Activated CD4-positive, CD25-positive, alpha-beta regulatory T cell treated with anti-CD3 and anti-CD28 coated beads, Interleukin-2, amount 50 U/mL, for 72 hours (primary cell): Measurements from ENCODE around the gene SMIM30.

Source experiments
- DNase-seq: peaks from one replicate; pipeline ENCODE4 v3.0.0; 2021

SMIM30 gene

DNA sequence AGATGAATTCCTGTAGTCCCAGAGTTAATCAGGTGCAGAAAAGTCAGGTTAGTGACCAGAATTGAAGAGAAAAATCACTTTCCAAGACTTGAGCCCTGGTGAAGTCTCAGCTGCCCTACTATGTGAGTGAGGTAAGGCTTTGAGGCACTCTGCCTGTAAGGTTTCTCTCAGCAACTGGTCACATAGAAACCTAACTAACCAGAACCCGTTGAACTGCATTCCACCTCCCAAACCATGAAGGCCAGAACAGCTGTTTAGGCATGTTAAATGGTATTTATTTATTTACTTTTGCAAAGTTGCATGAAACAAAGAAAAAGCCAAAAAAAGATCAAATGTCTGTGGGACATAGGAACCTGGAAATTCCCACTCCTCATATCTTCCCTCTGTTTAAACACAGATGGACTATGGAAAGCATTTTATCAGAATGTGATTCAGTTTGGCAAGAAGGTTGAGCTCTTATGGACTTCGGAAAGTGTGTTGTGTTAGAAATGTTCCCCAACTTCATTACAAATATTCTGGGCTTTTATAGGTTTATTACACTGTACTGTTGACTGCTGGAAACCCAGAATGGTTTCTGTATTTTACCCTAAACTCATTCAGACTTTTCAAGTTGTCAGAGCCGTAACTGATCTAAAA lies 19.0 kb downstream of the SMIM30 start:
- DNase-seq: no peak

DNA sequence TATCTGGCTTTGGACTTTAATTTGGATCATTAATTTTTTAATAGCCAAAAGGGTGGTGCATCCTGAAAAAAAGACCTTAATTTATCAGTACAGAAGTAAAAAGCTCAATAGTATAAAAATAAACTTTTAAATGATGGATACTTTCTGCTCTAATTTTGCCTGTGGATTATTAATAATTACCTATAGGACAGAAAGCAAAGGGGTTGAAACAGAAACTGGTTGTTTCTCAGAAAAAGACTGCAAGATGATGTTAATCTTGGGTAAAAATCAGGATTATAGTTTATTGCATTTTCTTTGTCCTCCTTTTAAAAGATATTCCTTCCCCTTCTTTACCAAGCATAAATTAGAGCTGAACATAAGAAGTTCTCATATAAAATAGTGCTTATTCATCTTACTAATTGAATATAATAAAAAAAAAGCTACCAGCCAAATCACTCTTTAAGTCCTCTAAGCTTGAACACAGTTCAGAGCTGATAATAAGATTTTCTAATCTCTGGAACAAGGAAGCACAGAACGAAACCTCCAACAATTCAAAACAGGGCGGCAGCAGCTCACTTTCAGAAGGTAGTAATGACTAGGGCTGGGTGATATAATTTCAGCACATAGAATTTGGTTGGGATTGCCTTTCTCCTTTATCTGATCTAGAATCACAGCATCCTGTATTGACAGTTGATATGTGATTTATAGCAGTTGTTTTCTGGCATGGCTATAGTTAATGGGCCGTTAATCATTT lies 23.7 kb downstream of the SMIM30 start:
- DNase-seq: no peak

DNA sequence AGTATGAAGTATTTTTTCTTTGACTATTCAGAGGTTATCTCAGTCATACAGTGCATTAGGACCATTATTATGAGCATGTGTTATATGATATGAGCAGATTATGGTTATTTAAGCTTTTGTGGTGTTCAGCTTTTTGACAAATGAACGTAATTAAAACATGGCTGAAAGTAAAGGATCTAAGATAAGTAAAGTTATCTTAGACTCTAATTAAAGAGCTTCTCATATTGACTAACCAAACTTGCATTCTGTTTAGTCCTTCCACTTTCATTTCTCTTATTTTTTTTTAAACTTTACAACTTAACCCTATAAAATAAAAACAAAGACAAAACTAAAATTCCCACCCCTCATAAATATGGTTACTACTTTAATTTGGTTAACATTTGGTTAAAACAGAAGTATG lies 24.8 kb downstream of the SMIM30 start:
- DNase-seq: no peak

DNA sequence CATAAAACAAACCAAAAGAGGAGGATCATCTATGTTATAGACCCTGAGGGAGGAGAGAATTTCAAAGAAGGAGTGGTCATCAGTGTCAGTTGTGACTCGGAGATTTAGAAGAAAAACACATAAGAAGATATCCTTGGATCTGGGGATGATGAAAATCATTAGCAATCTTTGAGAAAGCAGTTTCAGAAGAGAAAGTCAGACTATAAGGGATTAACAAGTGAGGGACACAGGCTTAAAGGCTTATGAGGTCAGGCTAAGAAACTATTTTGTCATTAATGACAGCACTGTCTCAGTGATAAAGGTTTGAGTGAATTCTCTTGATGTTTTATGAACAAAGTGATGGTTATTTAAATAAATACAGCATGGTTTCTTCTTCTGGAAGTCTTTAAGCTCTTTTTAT lies 25.6 kb downstream of the SMIM30 start:
- DNase-seq: no peak

DNA sequence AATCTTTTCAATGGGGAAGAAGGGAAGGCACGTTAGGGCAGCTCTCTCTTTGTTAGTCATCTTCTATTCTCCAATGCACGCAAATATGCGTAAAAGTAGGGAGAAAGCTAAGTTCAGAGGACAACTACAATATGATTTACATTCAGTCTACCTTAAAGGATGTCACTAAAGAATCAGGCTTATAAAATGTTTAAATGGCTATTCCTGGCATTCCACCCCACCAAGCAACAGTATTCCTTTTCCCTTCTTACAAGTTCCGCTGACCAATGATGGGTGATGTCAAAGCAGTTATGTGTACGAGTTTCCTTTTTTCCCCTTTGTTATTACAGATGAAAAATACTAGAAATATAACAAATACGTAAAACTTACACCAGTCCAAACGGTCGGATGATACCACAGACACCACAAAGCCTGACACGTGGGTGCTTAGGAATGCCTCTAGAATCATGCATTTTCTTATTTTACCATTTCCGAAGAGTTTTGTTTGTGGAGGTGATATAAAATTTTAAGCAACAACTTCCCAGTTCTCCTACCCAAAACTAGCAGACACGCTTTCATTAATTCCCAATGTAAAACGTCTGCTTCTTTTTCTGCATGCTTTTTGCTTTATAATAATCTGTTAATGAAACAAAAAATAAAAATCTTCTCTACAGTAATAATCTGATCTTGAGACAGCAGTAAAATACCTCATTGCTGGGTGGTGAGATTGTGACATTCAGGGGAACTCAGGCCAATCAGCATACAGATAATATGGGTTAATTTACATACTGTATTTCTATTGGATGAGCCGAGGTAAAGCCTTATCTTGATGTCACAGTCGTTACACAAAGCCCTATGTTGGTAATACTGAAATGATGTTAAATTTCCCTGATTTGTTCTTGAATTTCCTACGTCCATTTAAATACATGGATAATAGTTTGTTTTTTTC lies 31.0 kb downstream of the SMIM30 start:
- DNase-seq: no peak

DNA sequence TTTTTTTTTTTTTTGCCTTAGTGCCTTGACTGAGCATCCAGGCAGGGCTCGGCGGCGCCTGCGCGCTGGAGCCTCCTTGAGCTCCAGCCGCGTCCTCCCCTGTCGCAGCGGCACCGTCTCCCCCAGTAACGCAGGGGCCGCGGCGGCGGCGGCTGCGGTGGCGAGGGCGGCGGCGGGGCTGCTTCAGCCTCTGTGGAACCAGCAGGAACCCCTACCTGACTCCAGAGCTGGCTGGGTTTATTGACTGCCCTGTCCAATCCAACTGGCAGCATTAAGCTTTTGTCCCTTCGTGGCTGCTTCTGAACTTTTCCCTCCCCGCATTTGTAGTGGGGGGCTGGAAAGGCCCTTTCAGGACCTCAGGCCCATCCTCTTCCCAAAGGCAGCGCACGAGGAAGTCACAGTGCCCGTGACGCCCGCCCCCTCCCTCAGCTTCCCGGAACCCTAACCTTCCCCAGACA lies 31.9 kb downstream of the SMIM30 start, which contains the start of gene GPR85:
Gene GPR85 (minus strand): TSS at position 397 of the 458 bp plus-strand sequence. CDS start 2,106 bp downstream, outside the sequence.
- DNase-seq: peak; percentile 29

DNA sequence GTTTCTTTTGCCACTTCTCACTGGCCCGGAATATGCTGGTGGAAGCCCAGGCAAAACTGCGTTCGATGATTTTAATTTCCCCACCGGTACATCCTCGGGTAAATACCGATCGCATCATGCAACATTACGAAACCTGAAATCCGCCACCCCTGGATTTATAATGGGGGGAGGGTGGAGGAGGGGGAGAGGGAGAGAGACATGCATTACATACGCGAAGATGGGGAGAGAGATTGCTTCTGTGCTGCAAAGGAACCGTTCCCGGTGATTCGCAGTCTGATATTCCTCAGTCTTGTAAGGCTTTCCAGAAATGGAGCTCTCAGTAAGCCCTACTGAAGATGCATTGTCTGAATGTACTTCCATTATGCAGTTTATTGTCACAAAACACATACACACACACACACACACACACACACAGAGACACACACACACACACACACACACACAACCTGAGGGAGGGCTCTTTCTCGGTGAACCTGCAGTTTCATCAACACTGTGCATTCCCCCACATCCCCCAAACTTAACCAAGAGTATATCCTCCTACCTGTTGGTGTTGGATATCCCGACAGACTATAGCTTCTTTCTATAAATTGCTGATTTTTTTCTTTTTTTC lies 32.5 kb downstream of the SMIM30 start:
- no peak for DNase-seq

DNA sequence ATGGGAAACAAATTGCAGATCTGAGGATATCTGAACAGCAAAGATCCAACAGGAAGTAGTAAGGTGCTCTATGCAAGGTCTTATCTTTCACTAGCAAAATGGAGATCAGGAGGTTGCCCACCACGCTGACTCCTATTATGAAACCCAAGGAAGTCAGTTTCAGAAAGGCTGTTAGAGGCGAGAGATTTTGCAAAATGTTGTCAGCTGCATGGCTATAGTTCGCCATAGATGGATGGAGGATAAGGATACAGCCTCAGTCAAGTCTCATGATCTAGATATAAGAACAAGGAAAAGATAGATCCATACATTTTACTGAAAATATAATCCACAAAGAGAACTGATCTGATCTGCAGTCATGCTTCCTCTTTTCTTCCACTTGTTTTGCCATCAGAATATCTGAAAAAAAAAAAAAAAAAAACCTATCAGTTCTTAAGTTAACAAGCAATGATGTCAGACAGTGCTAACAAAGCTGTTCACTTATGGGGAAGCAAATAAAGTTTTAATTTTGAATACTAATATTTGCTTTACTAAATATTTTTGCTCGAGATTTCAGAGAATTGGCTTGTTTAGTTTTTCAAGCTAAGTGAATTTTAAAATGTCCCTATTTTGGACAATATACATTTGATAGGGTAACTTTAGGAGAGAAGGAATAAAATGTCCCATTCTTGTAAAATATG lies 33.7 kb downstream of the SMIM30 start:
- no peak for DNase-seq

DNA sequence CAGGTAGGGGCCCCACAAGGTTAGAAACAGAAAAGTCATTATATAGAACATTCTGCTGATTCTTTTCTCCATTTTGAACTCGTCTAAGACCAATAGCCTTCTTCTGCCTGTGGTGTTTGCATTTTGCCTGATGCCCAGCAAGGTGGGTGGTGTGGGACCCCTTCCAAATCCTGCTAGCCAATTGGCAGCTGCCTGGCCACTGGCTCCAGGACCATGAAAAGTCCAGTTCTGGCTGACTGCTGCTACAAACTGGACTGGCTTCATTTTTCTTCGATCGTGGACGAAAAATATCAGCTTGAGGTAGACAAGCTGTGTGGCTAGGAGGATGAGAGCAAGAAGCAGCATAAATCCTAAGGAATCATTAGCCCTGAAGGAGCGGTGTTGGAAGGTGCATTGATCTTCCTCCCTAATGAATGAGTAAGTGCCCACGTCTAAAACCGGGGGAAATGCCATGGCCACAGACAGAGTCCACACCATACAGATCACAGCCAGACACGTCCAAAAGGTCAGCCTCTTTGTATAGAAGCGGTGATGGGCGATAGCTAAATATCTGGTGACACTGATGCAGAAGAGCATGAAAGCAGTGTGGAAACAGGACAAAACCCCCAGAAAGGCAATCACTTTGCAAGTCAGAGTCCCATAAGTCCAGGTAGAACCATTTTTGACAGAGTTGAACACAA lies 34.4 kb downstream of the SMIM30 start:
- DNase-seq: no peak

DNA sequence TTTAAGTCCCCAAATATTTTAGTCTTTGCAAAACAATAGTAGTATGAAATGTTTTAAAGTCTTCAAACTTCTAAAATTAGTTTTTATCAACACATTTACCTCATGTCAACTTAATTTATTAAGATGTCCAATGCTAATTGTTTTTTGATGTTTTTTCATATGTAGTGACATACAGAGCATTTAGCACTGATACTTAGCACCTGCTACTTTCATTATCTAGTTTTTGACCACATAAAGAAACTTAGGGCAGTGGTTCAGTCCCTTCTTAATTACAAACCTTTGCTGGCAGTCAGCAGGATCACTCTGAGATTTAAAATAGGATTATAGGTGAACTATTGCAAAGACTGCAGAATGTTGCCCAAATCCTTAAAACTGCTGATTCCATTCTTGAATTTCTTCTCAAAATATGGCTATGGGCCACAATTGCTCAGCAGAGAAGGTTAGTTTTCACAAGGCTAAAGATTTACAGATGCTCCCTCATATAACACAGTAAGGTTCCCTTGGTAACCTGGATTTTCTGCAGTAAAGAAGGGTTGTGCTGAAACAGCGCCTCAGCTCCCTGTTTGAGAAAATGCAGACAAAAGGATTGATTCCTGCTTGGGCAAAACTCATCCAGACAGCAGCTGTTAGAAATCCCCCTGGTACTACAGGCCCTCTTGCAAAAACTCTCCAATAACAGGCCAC lies 35.1 kb downstream of the SMIM30 start:
- no peak for DNase-seq

DNA sequence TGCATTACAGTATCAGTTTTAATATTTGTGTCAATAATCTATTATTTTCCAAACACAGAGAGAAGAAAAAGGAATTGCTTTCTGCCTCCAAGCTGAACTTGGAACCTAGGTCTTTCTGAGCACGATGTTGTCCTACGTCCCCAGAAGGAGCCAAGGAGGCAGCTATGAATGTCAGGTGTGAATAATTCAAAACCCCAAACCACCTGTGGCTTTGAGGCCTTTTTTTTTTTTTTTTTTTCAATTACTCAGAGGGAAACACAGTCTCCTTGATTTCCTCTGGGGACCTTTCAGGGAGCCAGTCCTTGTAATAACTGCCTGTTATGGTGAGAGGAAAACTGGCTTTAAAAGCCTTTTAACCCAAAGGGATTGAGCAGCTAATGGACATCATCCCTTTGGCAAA lies 40.0 kb downstream of the SMIM30 start:
- DNase-seq: no peak

DNA sequence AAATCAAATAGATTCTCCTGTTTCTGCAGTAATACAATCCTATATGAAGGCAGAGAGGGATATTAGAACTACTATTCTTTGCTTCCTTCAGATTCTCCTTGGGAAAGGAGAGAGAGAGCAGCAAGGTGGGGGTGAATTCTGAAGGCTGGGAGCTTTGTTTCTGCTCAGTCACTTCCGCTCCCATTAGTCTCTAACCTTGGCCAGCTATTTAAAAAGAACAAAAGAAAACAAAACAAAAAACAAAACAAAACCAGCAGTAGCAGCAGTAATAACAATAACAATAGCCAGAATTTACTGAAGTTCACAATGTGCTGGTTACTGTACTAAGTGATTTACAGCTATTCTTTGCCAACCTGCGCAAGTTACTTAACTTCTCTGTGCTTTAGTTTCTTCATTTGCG lies 41.7 kb downstream of the SMIM30 start:
- DNase-seq: no peak

DNA sequence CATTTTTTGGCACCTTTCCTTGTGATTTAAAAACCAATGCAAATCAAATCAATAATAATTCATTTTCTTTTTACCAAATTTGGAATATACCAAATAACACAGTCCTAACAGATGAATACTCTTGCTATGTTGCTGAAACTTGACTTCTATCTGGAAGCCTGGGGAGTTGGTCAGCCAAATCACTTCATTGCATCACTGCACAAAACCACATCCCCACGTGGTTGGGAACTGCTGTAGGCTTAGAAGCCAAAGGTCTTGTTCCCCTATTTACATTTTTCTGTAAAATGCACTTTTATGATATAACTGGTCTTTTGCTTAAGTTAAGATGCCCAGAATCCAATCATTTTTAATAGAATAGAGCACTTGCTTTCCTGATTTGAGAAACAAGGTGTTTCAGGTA lies 46.9 kb downstream of the SMIM30 start:
- DNase-seq: no peak
